BLaER1 (cell line): Measurements from ENCODE around the gene SLC25A10.

Experiments
- H3K27ac ChIP-seq: shearing (Covaris generic); formaldehyde crosslinking; 2 replicates; pipeline ENCODE4 v1.8.1; 2022
- H3K27me3 ChIP-seq: shearing (Covaris generic); formaldehyde crosslinking; 2 replicates; pipeline ENCODE4 v1.8.1; 2022
- H3K36me3 ChIP-seq: shearing (Covaris generic); formaldehyde crosslinking; 2 replicates; pipeline ENCODE4 v1.8.1; 2022
- H3K4me1 ChIP-seq: shearing (Covaris generic); formaldehyde crosslinking; 2 replicates; pipeline ENCODE4 v1.8.1; 2022
- H3K4me2 ChIP-seq: shearing (Covaris generic); formaldehyde crosslinking; 2 replicates; pipeline ENCODE4 v1.8.1; 2022
- H3K4me3 ChIP-seq: shearing (Covaris generic); formaldehyde crosslinking; 2 replicates; pipeline ENCODE4 v1.8.1; 2022
- H3K9ac ChIP-seq: shearing (Covaris generic); formaldehyde crosslinking; 2 replicates; pipeline ENCODE4 v1.8.1; 2022
- H3K9me3 ChIP-seq: shearing (Covaris generic); formaldehyde crosslinking; 2 replicates; pipeline ENCODE4 v1.8.1; 2022
- H4K20me1 ChIP-seq: shearing (Covaris generic); formaldehyde crosslinking; 2 replicates; pipeline ENCODE4 v1.8.1; 2022
- Cebpa-rat ChIP-seq: shearing (Covaris generic); IDR thresholded peaks from 2 replicates; pipeline ENCODE4 v1.8.1; 2022

The SLC25A10 gene, protein sequence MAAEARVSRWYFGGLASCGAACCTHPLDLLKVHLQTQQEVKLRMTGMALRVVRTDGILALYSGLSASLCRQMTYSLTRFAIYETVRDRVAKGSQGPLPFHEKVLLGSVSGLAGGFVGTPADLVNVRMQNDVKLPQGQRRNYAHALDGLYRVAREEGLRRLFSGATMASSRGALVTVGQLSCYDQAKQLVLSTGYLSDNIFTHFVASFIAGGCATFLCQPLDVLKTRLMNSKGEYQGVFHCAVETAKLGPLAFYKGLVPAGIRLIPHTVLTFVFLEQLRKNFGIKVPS

DNA sequence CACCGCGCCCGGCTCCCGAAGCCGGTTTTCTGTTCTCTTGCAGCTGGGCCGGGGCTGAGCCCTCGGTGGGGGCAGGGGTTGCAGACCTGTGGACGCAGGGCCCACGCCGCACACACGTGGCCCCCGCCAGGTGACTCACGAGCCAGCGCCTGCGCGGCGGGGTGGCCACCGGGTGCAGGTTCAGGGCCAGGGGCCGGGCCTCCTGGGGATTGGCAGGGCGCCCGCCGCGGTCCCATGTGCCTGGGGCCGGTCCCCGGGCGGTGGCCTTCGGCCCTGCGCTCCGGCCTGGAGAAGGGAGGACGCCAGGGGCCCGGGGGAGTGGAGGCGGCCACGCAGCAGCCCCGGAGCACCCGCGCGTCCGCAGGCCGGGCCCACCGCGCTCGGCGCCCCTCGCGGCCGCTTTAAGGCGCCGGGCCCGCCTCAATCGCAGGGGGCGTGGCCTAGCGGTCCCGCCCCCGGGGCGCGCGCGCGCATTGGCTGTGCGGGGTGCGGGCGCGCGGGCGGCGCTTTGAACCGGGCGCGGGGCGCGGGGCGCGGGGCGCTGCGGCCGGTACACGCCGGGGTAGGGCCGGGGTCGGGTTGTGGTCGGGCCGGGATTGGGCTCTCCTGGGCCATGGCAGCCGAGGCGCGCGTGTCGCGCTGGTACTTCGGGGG, at the start of gene SLC25A10:
Gene SLC25A10, plus strand, starts transcription at position 471 of the 654 bp plus-strand sequence. Its CDS starts 143 bp downstream, at position 614.
- Histone ChIP-seq H4K20me1 (peaks cover 50% of the 10 kb centered on the region), H3K9me3 (no peaks in the 10 kb centered on the region), H3K36me3 (peaks cover 51% of the 10 kb centered on the region), H3K4me1 (peaks cover 67% of the 10 kb centered on the region), H3K27me3 (no peaks in the 10 kb centered on the region), H3K9ac (peak within 1 kb of the TSS; percentile 86), H3K4me2 (peak within 1 kb of the TSS; percentile 98), H3K4me3 (peak within 1 kb of the TSS; percentile 87), H3K27ac (peak within 1 kb of the TSS; percentile 86)
- TF ChIP-seq Cebpa-rat, result no peak

DNA sequence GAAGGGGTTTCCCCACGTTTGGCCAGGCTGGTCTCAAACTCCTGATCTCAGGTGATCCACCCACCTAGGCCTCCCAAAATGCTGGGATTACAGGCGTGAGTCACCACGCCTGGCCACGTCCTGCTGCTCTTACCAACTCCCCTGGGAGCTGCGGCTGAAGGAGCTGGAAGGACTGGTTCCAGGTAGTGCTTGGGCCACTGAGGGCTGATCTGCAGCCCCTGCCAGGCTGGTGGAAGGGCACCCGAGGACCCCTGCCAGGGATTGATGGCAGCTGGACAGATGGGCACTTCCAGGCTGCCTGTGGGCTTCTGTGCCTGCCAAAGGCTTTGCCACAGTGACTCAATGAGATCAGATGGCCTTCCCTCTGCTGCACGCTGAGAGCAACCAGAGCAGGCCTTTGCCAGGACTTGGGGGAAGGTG, 48.0 kb upstream of the SLC25A10 start:
- Histone ChIP-seq H3K9me3 (no peaks in the 10 kb centered on the region), H3K27ac (no peak overlapping the region), H3K27me3 (no peaks in the 10 kb centered on the region), H3K36me3 (peaks cover 31% of the 10 kb centered on the region), H3K9ac (no peak overlapping the region), H3K4me2 (peak overlapping the region; percentile 5), H4K20me1 (no peaks in the 10 kb centered on the region), H3K4me3 (no peak overlapping the region), H3K4me1 (peaks cover 45% of the 10 kb centered on the region)
- TF ChIP-seq Cebpa-rat, result no peak

DNA sequence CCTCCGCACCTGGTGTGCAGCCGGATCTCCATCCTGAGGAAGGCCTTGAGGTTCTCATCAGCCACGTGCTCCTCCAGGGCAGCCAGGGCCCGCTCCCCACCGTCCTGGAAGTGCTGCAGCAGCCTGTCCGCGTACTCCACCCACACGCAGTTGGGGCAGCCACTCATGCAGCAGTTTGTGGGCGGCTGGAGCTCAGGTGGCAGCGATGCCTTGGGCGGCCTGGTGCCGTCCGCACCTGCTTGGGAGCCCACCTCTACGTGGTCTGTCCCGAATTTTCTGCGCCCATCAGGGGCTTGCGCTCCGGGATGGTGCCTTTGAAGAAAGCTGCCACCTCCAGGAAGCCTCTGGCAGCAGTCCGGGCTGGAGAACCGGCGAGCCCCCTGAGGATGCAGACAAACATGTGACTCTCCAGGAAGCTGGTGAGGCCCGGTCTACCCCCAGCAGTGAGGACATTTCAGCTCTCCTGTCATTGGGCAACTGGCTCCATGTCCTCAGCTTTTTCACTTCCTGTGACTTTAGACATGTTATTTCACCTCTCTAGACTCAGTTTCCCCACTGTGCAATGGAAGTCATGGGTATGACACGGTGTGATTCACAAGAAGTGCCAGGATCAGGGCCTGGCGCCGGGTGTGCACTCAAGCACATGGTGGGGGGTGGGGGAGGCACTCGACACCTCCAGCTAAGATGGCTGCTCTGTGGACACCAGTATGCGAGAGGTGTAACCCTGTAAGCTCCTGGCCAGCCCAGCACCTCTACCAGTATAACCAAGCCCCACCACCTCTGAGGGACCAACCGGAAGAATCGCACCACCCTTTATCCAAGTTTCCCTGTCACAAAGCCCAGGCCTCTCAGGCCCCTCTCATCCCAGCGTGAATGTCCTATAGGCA, 46.6 kb upstream of the SLC25A10 start:
- H3K27me3 ChIP-seq, result no peaks in the 10 kb centered on the region
- H3K4me3 ChIP-seq, result peak overlapping the region; percentile 100
- H3K9ac ChIP-seq, result peak overlapping the region; percentile 99
- H4K20me1 ChIP-seq, result peaks cover 7% of the 10 kb centered on the region; the same call in 1 of the 2 replicates
- H3K9me3 ChIP-seq, result no peaks in the 10 kb centered on the region
- H3K4me2 ChIP-seq, result peak overlapping the region; percentile 99
- peaks cover 45% of the 10 kb centered on the region for H3K36me3 ChIP-seq
- no peak for TF ChIP-seq Cebpa-rat
- peaks cover 53% of the 10 kb centered on the region for H3K4me1 ChIP-seq
- peak overlapping the region; percentile 99 for H3K27ac ChIP-seq

DNA sequence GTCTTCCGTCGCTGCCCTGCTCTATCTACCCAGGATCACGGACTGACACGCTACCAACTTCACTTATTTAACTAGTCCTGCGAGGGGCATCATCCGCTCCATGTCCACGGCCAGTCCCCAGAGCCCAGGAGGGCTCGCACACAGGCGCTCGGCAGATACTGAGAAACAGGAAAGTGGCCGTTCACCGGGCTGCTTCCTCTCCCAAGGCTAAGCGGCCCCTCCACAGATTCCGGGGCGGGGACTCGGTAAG, 46.1 kb upstream of the SLC25A10 start:
- Histone ChIP-seq H3K27me3 (no peaks in the 10 kb centered on the region), H3K4me3 (peak overlapping the region; percentile 100), H3K4me2 (peak overlapping the region; percentile 99), H3K27ac (peak overlapping the region; percentile 99), H3K4me1 (peaks cover 53% of the 10 kb centered on the region), H3K9ac (peak overlapping the region; percentile 99), H3K36me3 (peaks cover 51% of the 10 kb centered on the region), H3K9me3 (no peaks in the 10 kb centered on the region), H4K20me1 (peaks cover 9% of the 10 kb centered on the region; the same call in 1 of the 2 replicates)
- no peak for TF ChIP-seq Cebpa-rat

DNA sequence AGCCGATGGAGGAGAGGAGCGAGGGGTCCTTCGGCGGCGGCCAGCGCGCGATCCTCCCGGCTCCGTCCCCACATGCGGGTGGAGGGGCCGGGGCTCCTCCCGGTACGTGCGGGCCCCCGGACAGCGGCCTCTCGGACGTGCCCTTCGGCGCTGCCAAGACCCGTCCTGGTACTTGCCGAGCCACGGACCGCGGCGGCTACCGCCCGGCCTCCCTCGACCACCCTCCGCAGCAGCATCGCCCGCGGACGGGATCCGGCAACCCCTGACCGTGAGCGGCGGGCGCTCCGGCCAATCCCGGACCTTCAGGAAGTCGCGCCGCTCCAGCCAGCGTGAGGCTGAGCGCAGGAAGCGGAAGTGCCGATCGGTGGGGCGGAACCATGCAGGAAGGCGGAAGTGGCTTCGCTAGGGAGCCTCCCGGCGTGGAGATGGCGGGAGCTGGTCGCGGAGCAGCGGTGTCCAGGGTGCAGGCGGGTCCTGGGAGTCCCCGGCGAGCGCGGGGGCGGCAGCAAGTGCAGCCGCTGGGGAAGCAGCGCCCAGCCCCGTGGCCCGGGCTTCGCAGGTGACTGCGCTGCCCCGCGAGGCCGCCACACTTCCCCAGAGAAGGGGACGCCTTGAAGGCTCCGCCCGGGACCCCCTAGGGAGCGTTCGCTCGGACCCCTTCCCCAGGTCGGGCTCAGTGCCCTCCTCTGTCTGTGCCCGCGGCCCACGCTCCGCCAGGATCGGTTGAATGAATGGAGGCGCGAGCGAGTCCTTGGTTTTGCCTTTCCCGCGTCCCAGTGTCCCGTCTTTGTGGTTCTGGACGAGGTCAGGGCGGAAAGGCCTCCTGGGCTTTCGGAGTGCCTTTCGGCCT, 45.5 kb upstream of the SLC25A10 start, which contains the start of the genes CCDC137 and OXLD1:
Gene CCDC137, plus strand, starts transcription at position 396 of the 850 bp plus-strand sequence. Its CDS starts 30 bp downstream, at position 426.
Gene OXLD1, minus strand, starts transcription at position 264 of the 850 bp plus-strand sequence. Its CDS starts 28 bp downstream, at position 236.
- no peak for TF ChIP-seq Cebpa-rat
- Histone ChIP-seq H3K4me2 (peak within 1 kb of the TSS; percentile 99), H3K4me1 (peaks cover 53% of the 10 kb centered on the region), H3K27ac (peak within 1 kb of the TSS; percentile 99), H3K27me3 (no peaks in the 10 kb centered on the region), H3K9me3 (no peaks in the 10 kb centered on the region), H3K9ac (peak within 1 kb of the TSS; percentile 99), H3K36me3 (peaks cover 56% of the 10 kb centered on the region), H4K20me1 (peaks cover 12% of the 10 kb centered on the region; the same call in 1 of the 2 replicates), H3K4me3 (peak within 1 kb of the TSS; percentile 100)

DNA sequence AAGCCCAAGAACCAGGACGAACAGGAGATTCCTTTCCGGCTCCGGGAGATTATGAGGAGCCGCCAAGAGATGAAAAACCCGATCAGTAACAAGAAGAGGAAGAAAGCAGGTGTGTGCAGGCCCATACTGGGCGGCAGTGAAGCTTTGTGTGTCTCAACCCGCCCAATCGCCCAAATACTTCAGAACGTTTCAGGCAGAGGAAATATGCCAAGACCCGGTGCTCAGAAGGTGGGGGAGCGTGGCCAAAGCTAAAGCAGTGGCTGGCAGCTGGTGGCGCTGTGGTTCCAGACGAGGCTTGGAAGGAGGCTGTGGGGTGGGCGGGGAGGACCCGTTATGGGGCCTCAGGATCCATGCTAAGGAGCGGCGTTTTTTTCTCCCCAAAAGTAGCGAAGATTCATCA, 44.3 kb upstream of the SLC25A10 start:
- H3K4me3 ChIP-seq, result peak overlapping the region; percentile 100
- H3K9me3 ChIP-seq, result no peaks in the 10 kb centered on the region
- no peaks in the 10 kb centered on the region for H3K27me3 ChIP-seq
- peak overlapping the region; percentile 99 for H3K9ac ChIP-seq
- peak overlapping the region; percentile 99 for H3K4me2 ChIP-seq
- peaks cover 65% of the 10 kb centered on the region for H3K4me1 ChIP-seq
- TF ChIP-seq Cebpa-rat, result no peak
- peaks cover 24% of the 10 kb centered on the region for H4K20me1 ChIP-seq
- peak overlapping the region; percentile 99; the same call in 1 of the 2 replicates for H3K27ac ChIP-seq
- H3K36me3 ChIP-seq, result peaks cover 68% of the 10 kb centered on the region

DNA sequence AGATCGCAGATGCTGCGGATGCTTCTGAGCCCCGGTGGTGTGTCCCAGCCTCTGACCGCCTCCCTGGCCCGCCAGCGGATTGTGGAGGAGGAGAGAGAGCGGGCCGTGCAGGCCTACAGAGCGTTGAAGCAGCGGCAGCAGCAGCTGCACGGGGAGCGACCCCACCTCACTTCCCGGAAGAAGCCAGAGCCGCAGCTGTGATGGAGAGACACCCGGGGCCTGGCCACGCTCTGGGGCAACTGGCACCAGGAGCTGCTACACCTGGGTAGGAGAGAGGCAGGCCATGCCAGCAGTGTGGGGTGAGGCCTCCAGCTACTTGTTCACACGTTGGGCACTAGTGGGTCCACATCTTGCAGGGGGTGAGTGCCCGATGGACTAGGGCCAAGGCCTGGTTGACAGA, 39.6 kb upstream of the SLC25A10 start:
- Histone ChIP-seq H4K20me1 (peaks cover 33% of the 10 kb centered on the region), H3K4me1 (peaks cover 85% of the 10 kb centered on the region), H3K36me3 (peaks cover 75% of the 10 kb centered on the region), H3K4me3 (no peak overlapping the region), H3K9ac (peak overlapping the region; percentile 29; the same call in 1 of the 2 replicates), H3K27ac (peak overlapping the region; percentile 90; the same call in 1 of the 2 replicates), H3K4me2 (no peak overlapping the region), H3K9me3 (no peaks in the 10 kb centered on the region), H3K27me3 (no peaks in the 10 kb centered on the region)
- TF ChIP-seq Cebpa-rat, result no peak

DNA sequence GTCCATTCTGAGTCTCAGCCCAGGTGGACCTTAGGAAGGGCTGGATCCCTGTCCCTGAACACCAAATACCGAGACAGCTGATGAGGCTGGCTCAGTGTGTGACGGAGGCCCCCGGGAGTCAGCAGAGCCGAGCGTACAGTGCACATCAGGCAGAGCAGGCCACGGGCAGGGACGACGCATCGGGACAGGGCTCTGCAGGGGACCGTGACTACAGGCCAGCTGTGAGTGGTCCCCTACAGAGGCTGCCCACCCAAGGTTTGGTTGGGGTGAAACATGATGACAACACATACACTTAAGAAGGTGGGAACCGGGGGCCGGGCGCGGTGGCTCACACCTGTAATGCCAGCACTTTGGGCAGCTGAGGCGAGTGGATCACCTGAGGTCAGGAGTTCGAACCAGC, 39.1 kb upstream of the SLC25A10 start:
- Histone ChIP-seq H3K27me3 (no peaks in the 10 kb centered on the region), H3K4me3 (no peak overlapping the region), H4K20me1 (peaks cover 33% of the 10 kb centered on the region), H3K9me3 (no peaks in the 10 kb centered on the region), H3K36me3 (peaks cover 71% of the 10 kb centered on the region), H3K4me2 (no peak overlapping the region), H3K27ac (peak overlapping the region; percentile 90; the same call in 1 of the 2 replicates), H3K9ac (peak overlapping the region; percentile 29; the same call in 1 of the 2 replicates), H3K4me1 (peaks cover 85% of the 10 kb centered on the region)
- no peak for TF ChIP-seq Cebpa-rat
